Measurements from ENCODE around the gene AUTS2. TPM values are rescaled to one million over a fixed set of nuclear protein-coding genes. Genes with fewer than 3 reads are reported as not detected.

The AUTS2 gene
- total RNA-seq, 6 experiments from 2014 or later = 10.4 to 32.0 (median 19.3) TPM

- WGBS (ENCODE audit: insufficient coverage, low coverage, low lambda C conversion rate, missing lambda C conversion rate) = 88% methylated on average over 7 of the region's 7 CpGs
- H3K36me3 ChIP-seq = no peaks in the 10 kb centered on the region
- DNase-seq (no peak), ATAC-seq (no peak)
- H3K27ac ChIP-seq = no peak overlapping the region
- TF ChIP-seq, protein P1, sequence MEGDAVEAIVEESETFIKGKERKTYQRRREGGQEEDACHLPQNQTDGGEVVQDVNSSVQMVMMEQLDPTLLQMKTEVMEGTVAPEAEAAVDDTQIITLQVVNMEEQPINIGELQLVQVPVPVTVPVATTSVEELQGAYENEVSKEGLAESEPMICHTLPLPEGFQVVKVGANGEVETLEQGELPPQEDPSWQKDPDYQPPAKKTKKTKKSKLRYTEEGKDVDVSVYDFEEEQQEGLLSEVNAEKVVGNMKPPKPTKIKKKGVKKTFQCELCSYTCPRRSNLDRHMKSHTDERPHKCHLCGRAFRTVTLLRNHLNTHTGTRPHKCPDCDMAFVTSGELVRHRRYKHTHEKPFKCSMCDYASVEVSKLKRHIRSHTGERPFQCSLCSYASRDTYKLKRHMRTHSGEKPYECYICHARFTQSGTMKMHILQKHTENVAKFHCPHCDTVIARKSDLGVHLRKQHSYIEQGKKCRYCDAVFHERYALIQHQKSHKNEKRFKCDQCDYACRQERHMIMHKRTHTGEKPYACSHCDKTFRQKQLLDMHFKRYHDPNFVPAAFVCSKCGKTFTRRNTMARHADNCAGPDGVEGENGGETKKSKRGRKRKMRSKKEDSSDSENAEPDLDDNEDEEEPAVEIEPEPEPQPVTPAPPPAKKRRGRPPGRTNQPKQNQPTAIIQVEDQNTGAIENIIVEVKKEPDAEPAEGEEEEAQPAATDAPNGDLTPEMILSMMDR (IDR thresholded peaks at IDR 0.05) = no peak
- TF ChIP-seq POLR2A (IDR thresholded peaks at IDR 0.05) = no peak
- intact Hi-C loops (cut with DNase I) = no loop called here
- H3K4me3 ChIP-seq = no peak overlapping the region
- H3K9me3 ChIP-seq = no peaks in the 10 kb centered on the region
- H3K4me1 ChIP-seq = no peaks in the 10 kb centered on the region
- H3K27me3 ChIP-seq = no peaks in the 10 kb centered on the region
These were observed 1032.2 kb downstream of the AUTS2 start for GRCh38 chr7:70630440-70630817.

GRCh38 chr7:70630818-70631457 is 1032.7 kb downstream of the AUTS2 start:
- no peaks in the 10 kb centered on the region for H3K36me3 ChIP-seq
- H3K27me3 ChIP-seq = no peaks in the 10 kb centered on the region
- no peaks in the 10 kb centered on the region for H3K4me1 ChIP-seq
- DNase-seq = no peak
- TF ChIP-seq, protein P1 (IDR thresholded peaks at IDR 0.05) = no peak
- ATAC-seq = no peak
- no peaks in the 10 kb centered on the region for H3K9me3 ChIP-seq
- no peak overlapping the region for H3K4me3 ChIP-seq
- WGBS (ENCODE audit: insufficient coverage, low coverage, low lambda C conversion rate, missing lambda C conversion rate) = 82% methylated on average over 12 of the region's 28 CpGs
- intact Hi-C loops (cut with DNase I) = no loop called here
- no peak overlapping the region for H3K27ac ChIP-seq

DNA sequence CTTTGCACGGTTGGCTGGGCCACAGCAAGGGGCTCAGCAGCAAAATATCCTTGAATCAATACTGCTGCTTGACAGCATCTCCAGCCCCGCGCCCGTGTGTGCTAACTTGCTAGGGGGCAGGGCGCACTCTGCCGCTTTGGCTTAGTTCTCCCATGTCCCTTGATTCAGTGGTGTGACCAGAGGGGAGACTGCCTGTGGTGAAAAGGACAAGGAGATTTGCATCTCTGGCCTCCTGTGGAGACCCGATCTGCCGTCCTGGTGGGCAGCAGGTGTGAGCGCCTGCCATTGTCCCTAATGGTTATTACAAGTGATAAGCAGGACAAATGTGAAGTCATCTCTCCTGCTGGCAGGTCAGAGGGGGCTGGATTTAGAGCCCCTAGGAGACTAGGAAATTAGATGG is 1033.4 kb downstream of the AUTS2 start:
- DNase-seq (no peak), ATAC-seq (no peak)
- H3K9me3 ChIP-seq = no peaks in the 10 kb centered on the region
- no peak for TF ChIP-seq POLR2A (IDR thresholded peaks at IDR 0.05)
- TF ChIP-seq, protein P1 (IDR thresholded peaks at IDR 0.05) = no peak
- H3K27ac ChIP-seq = no peak overlapping the region
- no peaks in the 10 kb centered on the region for H3K4me1 ChIP-seq
- intact Hi-C loops (cut with DNase I) = no loop called here
- 80% methylated on average over 1 of the region's 9 CpGs for WGBS (ENCODE audit: insufficient coverage, low coverage, low lambda C conversion rate, missing lambda C conversion rate)
- H3K4me3 ChIP-seq = no peak overlapping the region
- H3K27me3 ChIP-seq = no peaks in the 10 kb centered on the region
- no peaks in the 10 kb centered on the region for H3K36me3 ChIP-seq

- Histone ChIP-seq H3K9me3 (no peaks in the 10 kb centered on the region), H3K4me1 (no peaks in the 10 kb centered on the region), H3K27ac (no peak overlapping the region), H3K36me3 (no peaks in the 10 kb centered on the region), H3K27me3 (no peaks in the 10 kb centered on the region), H3K4me3 (no peak overlapping the region)
- no peak for TF ChIP-seq POLR2A (IDR thresholded peaks at IDR 0.05)
- TF ChIP-seq, protein P1 (IDR thresholded peaks at IDR 0.05) = no peak
- DNase-seq (no peak), ATAC-seq (no peak)
- WGBS (ENCODE audit: insufficient coverage, low coverage, low lambda C conversion rate, missing lambda C conversion rate) = 81% methylated on average over 3 of the region's 5 CpGs
- intact Hi-C loops (cut with DNase I) = no loop called here
These were observed 1034.1 kb downstream of the AUTS2 start for GRCh38 chr7:70632400-70632799.

- H3K4me3 ChIP-seq = no peak overlapping the region
- H3K36me3 ChIP-seq = no peaks in the 10 kb centered on the region
- intact Hi-C loops (cut with DNase I) = no loop called here
- H3K9me3 ChIP-seq = no peaks in the 10 kb centered on the region
- no peak overlapping the region for H3K27ac ChIP-seq
- WGBS (ENCODE audit: insufficient coverage, low coverage, low lambda C conversion rate, missing lambda C conversion rate) = 89% methylated on average over 6 of the region's 8 CpGs
- ATAC-seq (no peak), DNase-seq (no peak)
- TF ChIP-seq, protein P1 (IDR thresholded peaks at IDR 0.05) = no peak
- TF ChIP-seq POLR2A (IDR thresholded peaks at IDR 0.05) = no peak
- H3K4me1 ChIP-seq = peaks cover 0 to 4% (median 2%) of the 10 kb centered on the region in 4 donors
- H3K27me3 ChIP-seq = no peaks in the 10 kb centered on the region
These were observed 1035.8 kb downstream of the AUTS2 start for GRCh38 chr7:70634071-70634470.
